ENCODE measurements around the gene TSN.
A peak's percentile ranks its signal among the peaks of the same experiment; 100 is the strongest.
"Not testable (repeated sequence)": the region's sequence is repeated elsewhere in the genome, so short reads cannot be mapped to it uniquely, and the experiment has no call there.

TSN gene

DNA sequence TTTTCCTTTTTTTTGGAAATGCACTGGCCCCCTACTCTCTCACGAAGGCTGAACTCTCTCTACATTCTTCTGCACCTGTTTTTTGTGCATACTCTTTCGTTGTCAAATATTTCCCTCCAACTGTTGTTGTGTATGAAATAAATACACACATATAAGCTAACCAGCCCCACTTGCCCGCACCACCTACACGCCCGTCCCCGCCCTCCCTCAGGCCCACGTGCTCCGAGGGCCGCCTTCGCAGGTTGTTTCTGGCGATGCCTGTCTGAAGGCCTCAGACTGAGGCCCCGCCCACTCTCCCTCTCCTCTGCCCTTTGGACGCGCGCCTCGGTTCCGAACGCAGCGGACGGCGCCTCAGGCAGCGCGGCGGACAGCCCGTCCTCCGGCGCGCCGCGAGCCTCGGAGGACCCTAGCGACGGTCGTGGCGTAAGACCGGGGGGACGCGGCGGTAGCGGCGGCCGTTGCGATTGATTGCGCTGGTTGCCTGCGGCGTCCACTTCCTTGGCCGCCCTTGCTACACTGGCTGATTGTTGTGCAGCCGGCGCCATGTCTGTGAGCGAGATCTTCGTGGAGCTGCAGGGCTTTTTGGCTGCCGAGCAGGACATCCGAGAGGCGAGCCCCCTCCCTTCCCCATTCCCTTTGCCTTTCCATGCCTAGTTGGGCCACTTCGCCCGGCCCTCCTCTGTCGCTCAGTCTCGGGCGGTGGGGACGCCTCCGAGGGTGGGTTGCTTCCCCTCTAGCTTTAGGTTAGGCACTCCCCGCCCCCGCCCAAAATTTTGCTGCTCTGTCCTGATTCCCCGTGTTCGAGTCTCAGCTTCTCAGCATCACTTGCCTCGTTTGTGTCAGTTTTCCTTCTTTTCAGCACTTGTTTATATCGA is at the start of gene TSN:
Gene TSN (plus strand): TSS at position 415 of the 875 bp plus-strand sequence. CDS start 129 bp downstream, at position 544.
- DNase-seq (ENCODE audit: low spot score) (peak; percentile 98), FAIRE-seq (peak; percentile 98)

DNA sequence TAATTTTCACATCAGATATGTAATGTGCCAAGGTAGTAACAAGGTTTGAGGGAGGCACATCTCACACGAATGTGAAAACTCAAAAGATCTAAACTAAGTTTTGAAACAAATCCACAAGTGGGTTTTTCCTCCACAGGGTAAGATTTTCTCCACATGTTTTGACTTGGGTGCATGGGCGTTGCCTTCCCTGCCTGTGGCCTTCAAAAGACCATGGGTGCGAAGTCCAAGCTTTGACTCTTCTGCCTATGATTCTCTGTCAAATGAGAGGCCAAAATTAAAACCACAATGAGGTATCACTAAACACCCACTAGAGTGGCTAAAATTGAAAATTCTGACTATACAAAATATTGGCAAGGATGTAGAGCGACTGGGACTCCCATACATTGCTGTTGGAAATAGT is 49.5 kb upstream of the TSN start:
- FAIRE-seq (no peak), DNase-seq (ENCODE audit: low spot score) (no peak)

DNA sequence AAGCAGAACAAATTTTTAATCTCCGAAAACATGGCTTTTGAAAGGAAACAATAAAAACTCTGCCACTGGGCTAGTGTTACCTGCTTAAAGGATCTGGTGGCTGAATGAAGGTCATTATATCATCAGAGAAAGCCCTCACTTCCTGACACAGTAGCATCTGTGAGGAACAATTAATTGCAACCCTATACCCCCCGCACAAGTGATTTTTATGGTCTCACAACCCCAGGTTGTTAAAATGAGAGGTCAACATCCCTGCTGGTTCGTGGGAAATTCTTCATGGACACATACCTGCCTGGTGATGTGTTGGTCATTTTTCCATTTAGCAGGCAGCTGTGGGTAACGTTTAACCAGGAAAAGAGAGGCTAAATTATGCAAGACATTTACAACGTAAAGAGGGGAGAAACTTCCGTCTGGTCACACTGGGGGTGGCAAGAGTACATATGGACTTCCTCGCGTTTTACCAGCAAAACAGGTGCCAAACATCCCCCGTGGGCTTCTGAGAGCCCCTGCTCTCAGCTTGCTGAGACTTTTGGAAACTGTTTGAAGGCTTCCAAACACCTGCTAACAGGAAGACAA is 48.0 kb upstream of the TSN start:
- FAIRE-seq, result no peak
- DNase-seq (ENCODE audit: low spot score), result no peak

- DNase-seq (ENCODE audit: low spot score), result peak; percentile 69
Observed at GRCh38 chr2:121707920-121708361, 47.5 kb upstream of the TSN start.

GRCh38 chr2:121709776-121710469 is 45.5 kb upstream of the TSN start:
- DNase-seq (ENCODE audit: low spot score) (no peak), FAIRE-seq (no peak)

More at GRCh38 chr2:121707920-121708361, 47.5 kb upstream of the TSN start:
- no peak for FAIRE-seq

- FAIRE-seq (peak; percentile 83), DNase-seq (ENCODE audit: low spot score) (no peak)
Observed at GRCh38 chr2:121710470-121711170, 44.8 kb upstream of the TSN start.

GRCh38 chr2:121711481-121711880 is 44.0 kb upstream of the TSN start:
- not testable (repeated sequence) for FAIRE-seq; DNase-seq (ENCODE audit: low spot score)

- FAIRE-seq (no peak), DNase-seq (ENCODE audit: low spot score) (no peak)
Observed at GRCh38 chr2:121716126-121716525, 39.3 kb upstream of the TSN start.

- DNase-seq (ENCODE audit: low spot score) (no peak), FAIRE-seq (no peak)
Observed at GRCh38 chr2:121717529-121717928, 37.9 kb upstream of the TSN start.

DNA sequence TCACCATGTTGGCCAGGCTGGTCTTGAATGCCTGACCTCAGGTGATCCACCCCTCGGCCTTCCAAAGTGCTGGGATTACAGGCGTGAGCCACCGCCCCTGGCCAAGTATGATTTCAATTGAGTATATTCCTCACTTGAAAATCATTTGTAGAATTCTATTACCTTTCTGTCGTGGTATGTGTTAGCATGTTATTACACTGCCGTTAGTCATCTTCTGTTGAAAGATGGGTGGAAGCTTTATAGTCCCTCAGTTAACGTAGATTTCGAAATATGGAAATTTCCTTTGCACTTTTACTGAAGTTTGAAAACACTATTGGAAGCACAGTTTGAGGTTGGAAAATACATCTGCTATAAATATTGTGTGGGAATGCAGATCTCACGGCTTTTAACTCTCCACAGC is 33.5 kb upstream of the TSN start:
- FAIRE-seq (no peak), DNase-seq (ENCODE audit: low spot score) (no peak)

DNA sequence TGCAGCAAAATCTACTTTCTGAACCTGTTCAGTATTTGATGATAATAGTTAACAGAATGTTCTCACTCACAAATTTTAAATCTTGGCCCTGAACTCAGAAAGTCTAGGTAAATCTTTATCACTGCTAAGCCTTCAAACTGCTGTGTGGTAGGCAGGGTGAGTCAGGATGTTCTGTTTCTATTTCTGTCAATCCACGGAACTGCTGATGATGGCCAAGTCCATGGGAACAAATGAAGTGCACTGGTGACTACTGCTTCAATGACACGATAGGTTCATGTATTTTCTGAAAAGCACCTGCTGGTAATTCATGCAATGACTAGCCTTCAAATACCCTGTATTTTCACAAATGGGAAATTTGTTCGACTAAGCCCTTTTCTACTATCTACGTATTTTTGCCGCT is 33.0 kb upstream of the TSN start:
- FAIRE-seq, result no peak
- DNase-seq (ENCODE audit: low spot score), result peak; percentile 65

GRCh38 chr2:121723316-121723715 is 32.1 kb upstream of the TSN start:
- FAIRE-seq (no peak), DNase-seq (ENCODE audit: low spot score) (no peak)

DNA sequence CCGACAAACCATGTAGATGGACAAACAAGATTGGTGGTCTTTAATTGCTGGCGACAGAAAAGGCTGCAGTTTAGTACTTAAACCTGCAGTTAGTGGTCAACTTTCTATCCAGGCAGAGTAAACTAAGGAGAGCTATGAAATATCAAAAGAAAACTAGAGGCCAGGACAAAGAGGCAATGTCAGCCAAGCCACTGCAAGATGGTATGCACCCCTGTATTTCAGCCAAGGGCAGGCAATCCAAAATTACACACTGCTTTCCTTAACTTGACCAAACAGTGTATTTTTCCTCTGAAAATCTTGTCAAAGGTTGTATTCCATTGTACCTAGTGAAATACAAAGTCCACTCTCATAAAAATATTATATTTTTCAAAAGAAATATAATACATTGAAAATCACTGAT is 28.1 kb upstream of the TSN start:
- FAIRE-seq, result no peak
- DNase-seq (ENCODE audit: low spot score), result no peak

GRCh38 chr2:121727950-121728349 is 27.5 kb upstream of the TSN start:
- no peak for FAIRE-seq
- no peak for DNase-seq (ENCODE audit: low spot score)

- no peak for DNase-seq (ENCODE audit: low spot score)
- FAIRE-seq, result no peak
Observed at GRCh38 chr2:121731366-121731765, 24.1 kb upstream of the TSN start.

GRCh38 chr2:121734544-121734943 is 20.9 kb upstream of the TSN start:
- FAIRE-seq; DNase-seq (ENCODE audit: low spot score): not testable (repeated sequence)

- FAIRE-seq (no peak), DNase-seq (ENCODE audit: low spot score) (no peak)
Observed at GRCh38 chr2:121735518-121736074, 19.9 kb upstream of the TSN start.

DNA sequence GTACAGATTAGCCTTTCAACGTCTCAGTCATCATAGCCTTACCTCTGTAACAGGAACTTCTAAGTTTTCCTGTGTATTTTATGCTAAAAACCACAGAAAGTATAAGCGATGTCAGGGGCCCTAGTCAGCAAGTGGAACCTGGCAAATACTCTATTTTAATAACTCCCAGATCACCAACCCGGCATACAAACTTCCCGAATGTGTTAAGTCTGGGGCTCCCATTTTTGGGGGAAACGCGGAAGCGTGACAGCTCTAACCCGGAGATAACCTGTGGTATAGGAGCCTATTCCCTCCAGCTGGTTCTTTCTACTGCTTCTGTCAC is 19.4 kb upstream of the TSN start:
- no peak for DNase-seq (ENCODE audit: low spot score)
- FAIRE-seq, result no peak

- DNase-seq (ENCODE audit: low spot score) (peak; percentile 100), FAIRE-seq (peak; percentile 76)
Observed at GRCh38 chr2:121736462-121737336, 18.8 kb upstream of the TSN start, which contains the start of gene NIFK. TSS of gene NIFK (minus strand) at chr2:121736875. CDS start at chr2:121736850, 25 bp downstream.

- no peak for FAIRE-seq
- no peak for DNase-seq (ENCODE audit: low spot score)
Observed at GRCh38 chr2:121740973-121741372, 14.5 kb upstream of the TSN start.
